ENCODE results near the gene CADPS2.

DNA sequence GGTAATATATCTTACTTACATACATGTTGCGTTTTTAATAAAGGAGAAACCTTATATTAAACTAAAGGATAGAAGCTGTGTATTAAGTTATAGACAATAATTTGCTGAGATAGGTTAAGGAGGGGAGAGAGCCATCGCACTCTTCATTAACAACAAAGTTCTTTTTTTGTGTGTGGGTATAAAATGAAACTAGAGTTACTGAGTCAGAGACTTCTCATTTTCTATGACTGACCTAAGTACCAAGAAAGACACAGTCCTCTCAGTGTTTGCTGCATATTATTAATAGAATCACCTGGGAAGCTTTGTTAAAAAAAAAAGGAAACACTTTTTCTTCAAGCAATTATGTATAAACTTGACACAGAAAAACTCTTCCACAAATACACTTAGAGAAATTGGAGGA, 613.1 kb downstream of the CADPS2 start:
- TF ChIP-seq JUN (CRISPR knock-in tag; IDR thresholded peaks at IDR 0.05) (no peak), ESRRA (CRISPR knock-in tag; IDR thresholded peaks at IDR 0.05; ENCODE audit: borderline replicate concordance) (no peak), ELF4 (CRISPR knock-in tag; IDR thresholded peaks at IDR 0.05; ENCODE audit: low read depth) (no peak), CBFB (CRISPR knock-in tag; IDR thresholded peaks at IDR 0.05; ENCODE audit: low read depth) (no peak), ZNF671 (CRISPR knock-in tag; IDR thresholded peaks at IDR 0.05) (no peak)
- TF ChIP-seq, protein P1, sequence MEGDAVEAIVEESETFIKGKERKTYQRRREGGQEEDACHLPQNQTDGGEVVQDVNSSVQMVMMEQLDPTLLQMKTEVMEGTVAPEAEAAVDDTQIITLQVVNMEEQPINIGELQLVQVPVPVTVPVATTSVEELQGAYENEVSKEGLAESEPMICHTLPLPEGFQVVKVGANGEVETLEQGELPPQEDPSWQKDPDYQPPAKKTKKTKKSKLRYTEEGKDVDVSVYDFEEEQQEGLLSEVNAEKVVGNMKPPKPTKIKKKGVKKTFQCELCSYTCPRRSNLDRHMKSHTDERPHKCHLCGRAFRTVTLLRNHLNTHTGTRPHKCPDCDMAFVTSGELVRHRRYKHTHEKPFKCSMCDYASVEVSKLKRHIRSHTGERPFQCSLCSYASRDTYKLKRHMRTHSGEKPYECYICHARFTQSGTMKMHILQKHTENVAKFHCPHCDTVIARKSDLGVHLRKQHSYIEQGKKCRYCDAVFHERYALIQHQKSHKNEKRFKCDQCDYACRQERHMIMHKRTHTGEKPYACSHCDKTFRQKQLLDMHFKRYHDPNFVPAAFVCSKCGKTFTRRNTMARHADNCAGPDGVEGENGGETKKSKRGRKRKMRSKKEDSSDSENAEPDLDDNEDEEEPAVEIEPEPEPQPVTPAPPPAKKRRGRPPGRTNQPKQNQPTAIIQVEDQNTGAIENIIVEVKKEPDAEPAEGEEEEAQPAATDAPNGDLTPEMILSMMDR (IDR thresholded peaks at IDR 0.05): no peak
- TF ChIP-seq, protein P2, sequence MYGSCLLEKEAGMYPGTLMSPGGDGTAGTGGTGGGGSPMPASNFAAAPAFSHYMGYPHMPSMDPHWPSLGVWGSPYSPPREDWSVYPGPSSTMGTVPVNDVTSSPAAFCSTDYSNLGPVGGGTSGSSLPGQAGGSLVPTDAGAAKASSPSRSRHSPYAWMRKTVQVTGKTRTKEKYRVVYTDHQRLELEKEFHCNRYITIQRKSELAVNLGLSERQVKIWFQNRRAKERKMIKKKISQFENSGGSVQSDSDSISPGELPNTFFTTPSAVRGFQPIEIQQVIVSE (CRISPR knock-in tag; IDR thresholded peaks at IDR 0.05; ENCODE audit: borderline replicate concordance): no peak
- TF ChIP-seq, protein P3, sequence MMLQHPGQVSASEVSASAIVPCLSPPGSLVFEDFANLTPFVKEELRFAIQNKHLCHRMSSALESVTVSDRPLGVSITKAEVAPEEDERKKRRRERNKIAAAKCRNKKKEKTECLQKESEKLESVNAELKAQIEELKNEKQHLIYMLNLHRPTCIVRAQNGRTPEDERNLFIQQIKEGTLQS (CRISPR knock-in tag; conservative IDR thresholded peaks at IDR 0.05): no peak

Measured in WTC11 (cell line).